SK-N-SH treated with all-trans-retinoic acid at 6 μM for 48 hours (cell line): ENCODE measurements around the gene OCA2.

Experiments used
- ATAC-seq: fragments of 200-7000 bp; cut with Tn5 transposase; 3 replicates; pipeline ENCODE4 v1.9.1; 2020; ENCODE audit warnings: mild to moderate bottlenecking, moderate library complexity
- ARNTL ChIP-seq: fragments of 450-650 bp; formaldehyde crosslinking; IDR thresholded peaks from 2 replicates; pipeline ENCODE4 v1.5.0; 2020; ENCODE audit warnings: low read depth, mild to moderate bottlenecking, moderate library complexity, borderline replicate concordance
- BACH2 ChIP-seq: fragments of 250-450 bp; sonication (Bioruptor Pico); IDR thresholded peaks from 2 replicates; pipeline ENCODE4 v1.9.0; 2021; ENCODE audit warnings: mild to moderate bottlenecking, borderline replicate concordance
- CSDC2 ChIP-seq: fragments of 250-450 bp; sonication (Bioruptor Pico); IDR thresholded peaks from 2 replicates; pipeline ENCODE4 v1.5.0; 2020; ENCODE audit warnings: mild to moderate bottlenecking, moderate library complexity
- ESRRG ChIP-seq: fragments of 250-450 bp; sonication (Bioruptor Pico); IDR thresholded peaks from 2 replicates; pipeline ENCODE4 v1.6.1; 2021; ENCODE audit warnings: mild to moderate bottlenecking
- ISL1 ChIP-seq: fragments of 250-450 bp; sonication (Bioruptor Pico); IDR thresholded peaks from 2 replicates; pipeline ENCODE4 v2.1.2; 2022; ENCODE audit warnings: mild to moderate bottlenecking, moderate library complexity
- OSR1 ChIP-seq: fragments of 250-450 bp; sonication (Bioruptor Pico); IDR thresholded peaks from 2 replicates; pipeline ENCODE4 v1.8.0; 2022; ENCODE audit warnings: moderate library complexity, mild to moderate bottlenecking, inconsistent platforms
- POU6F1 ChIP-seq: fragments of 250-450 bp; sonication (Bioruptor Pico); IDR thresholded peaks from 2 replicates; pipeline ENCODE4 v1.8.0; 2021; ENCODE audit warnings: low read depth, mild to moderate bottlenecking, moderate library complexity, borderline replicate concordance
- PPARA ChIP-seq: fragments of 250-450 bp; sonication (Bioruptor Pico); IDR thresholded peaks from 2 replicates; pipeline ENCODE4 v1.5.0; 2020; ENCODE audit warnings: mild to moderate bottlenecking, borderline replicate concordance
- RARB ChIP-seq: fragments of 250-450 bp; sonication (Bioruptor Pico); IDR thresholded peaks from 2 replicates; pipeline ENCODE4 v1.8.0; 2021; ENCODE audit warnings: mild to moderate bottlenecking, moderate library complexity
- SNAI2 ChIP-seq: fragments of 250-450 bp; sonication (Bioruptor Pico); IDR thresholded peaks from 2 replicates; pipeline ENCODE4 v1.5.0; 2020; ENCODE audit warnings: mild to moderate bottlenecking, moderate library complexity
- TOX ChIP-seq: fragments of 250-450 bp; sonication (Bioruptor Pico); IDR thresholded peaks from 2 replicates; pipeline ENCODE4 v1.8.0; 2021; ENCODE audit warnings: mild to moderate bottlenecking, moderate library complexity, borderline replicate concordance
- ZC3H10 ChIP-seq: fragments of 250-450 bp; sonication (Bioruptor Pico); IDR thresholded peaks from 2 replicates; pipeline ENCODE4 v1.5.1; 2021; ENCODE audit warnings: mild to moderate bottlenecking, moderate library complexity
- ZFP30 ChIP-seq: fragments of 450-650 bp; formaldehyde crosslinking; IDR thresholded peaks from 2 replicates; pipeline ENCODE4 v1.5.0; 2022; ENCODE audit warnings: mild to moderate bottlenecking, moderate library complexity
- ZNF565 ChIP-seq: fragments of 450-650 bp; formaldehyde crosslinking; conservative IDR thresholded peaks from 2 replicates; pipeline ENCODE4 v1.5.0; 2020; ENCODE audit warnings: low read depth, mild to moderate bottlenecking, moderate library complexity
- TF ChIP-seq, protein P1 (sequence below): fragments of 250-450 bp; sonication (Bioruptor Pico); IDR thresholded peaks from 2 replicates; pipeline ENCODE4 v1.5.1; 2021; ENCODE audit warnings: mild to moderate bottlenecking, moderate library complexity
- TF ChIP-seq, protein P2 (sequence below): fragments of 250-450 bp; sonication (Bioruptor Pico); IDR thresholded peaks from 2 replicates; pipeline ENCODE4 v1.5.0; 2020; ENCODE audit warnings: mild to moderate bottlenecking, moderate library complexity
- TF ChIP-seq, protein P3 (sequence below): fragments of 250-450 bp; sonication (Bioruptor Pico); IDR thresholded peaks from 2 replicates; pipeline ENCODE4 v1.5.1; 2020; ENCODE audit warnings: low read depth, mild to moderate bottlenecking, moderate library complexity

OCA2 gene

DNA sequence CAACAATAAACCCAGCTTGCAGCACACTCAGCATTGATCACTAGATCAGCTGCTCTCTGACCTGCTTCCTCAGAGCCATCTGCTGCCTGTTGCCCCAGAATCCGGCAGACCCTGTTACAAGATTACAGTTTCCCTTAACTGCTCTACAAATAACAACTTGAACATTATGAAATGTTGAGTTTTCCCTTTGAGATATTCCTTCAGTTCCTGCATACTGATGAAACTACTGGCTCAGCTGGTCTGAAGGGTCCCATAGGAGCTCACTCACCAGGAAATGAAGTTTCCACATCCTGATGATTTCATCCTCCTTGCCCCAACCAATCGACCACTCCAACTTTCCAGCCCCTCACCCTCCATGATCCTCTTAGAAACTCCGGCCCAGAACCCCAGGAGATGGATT lies 281.9 kb downstream of the OCA2 start (continued):
- TF ChIP-seq POU6F1 (CRISPR knock-in tag) (no peak), ZFP30 (CRISPR knock-in tag) (no peak)

DNA sequence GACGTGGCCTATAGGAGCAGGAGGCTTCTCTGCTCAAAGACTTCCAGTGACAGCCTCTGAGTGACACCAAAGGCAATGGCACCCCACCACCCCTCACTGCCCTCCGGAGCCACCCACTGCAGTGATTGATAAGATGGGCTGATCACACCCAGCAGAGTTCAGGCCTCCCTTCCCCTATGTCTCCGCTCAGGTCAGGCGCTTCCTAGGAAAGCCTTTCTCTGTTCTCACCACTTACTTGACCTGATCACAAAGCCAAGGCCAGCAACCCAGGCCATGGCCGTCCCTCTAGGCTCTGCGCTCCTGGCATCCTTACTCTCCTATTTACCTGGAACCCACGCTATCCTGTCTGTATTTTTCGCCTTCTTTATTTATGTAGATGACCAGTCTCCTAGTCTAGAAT lies 282.3 kb downstream of the OCA2 start:
- no peak for ATAC-seq
- TF ChIP-seq, protein P1, sequence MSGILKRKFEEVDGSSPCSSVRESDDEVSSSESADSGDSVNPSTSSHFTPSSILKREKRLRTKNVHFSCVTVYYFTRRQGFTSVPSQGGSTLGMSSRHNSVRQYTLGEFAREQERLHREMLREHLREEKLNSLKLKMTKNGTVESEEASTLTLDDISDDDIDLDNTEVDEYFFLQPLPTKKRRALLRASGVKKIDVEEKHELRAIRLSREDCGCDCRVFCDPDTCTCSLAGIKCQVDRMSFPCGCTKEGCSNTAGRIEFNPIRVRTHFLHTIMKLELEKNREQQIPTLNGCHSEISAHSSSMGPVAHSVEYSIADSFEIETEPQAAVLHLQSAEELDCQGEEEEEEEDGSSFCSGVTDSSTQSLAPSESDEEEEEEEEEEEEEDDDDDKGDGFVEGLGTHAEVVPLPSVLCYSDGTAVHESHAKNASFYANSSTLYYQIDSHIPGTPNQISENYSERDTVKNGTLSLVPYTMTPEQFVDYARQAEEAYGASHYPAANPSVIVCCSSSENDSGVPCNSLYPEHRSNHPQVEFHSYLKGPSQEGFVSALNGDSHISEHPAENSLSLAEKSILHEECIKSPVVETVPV = no peak
- no peak for TF ChIP-seq CSDC2 (CRISPR knock-in tag)

GRCh38 chr15:27815035-27815434 lies 284.1 kb downstream of the OCA2 start:
- TF ChIP-seq BACH2 (CRISPR knock-in tag) (no peak), OSR1 (CRISPR knock-in tag) (no peak), ZC3H10 (CRISPR knock-in tag) (no peak), ZNF565 (no peak), ZFP30 (CRISPR knock-in tag) (no peak), ISL1 (CRISPR knock-in tag) (no peak), TOX (CRISPR knock-in tag) (no peak), CSDC2 (CRISPR knock-in tag) (no peak), ESRRG (no peak), RARB (CRISPR knock-in tag) (no peak), ARNTL (CRISPR knock-in tag) (no peak)
- TF ChIP-seq, protein P1 = no peak
- TF ChIP-seq, protein P2, sequence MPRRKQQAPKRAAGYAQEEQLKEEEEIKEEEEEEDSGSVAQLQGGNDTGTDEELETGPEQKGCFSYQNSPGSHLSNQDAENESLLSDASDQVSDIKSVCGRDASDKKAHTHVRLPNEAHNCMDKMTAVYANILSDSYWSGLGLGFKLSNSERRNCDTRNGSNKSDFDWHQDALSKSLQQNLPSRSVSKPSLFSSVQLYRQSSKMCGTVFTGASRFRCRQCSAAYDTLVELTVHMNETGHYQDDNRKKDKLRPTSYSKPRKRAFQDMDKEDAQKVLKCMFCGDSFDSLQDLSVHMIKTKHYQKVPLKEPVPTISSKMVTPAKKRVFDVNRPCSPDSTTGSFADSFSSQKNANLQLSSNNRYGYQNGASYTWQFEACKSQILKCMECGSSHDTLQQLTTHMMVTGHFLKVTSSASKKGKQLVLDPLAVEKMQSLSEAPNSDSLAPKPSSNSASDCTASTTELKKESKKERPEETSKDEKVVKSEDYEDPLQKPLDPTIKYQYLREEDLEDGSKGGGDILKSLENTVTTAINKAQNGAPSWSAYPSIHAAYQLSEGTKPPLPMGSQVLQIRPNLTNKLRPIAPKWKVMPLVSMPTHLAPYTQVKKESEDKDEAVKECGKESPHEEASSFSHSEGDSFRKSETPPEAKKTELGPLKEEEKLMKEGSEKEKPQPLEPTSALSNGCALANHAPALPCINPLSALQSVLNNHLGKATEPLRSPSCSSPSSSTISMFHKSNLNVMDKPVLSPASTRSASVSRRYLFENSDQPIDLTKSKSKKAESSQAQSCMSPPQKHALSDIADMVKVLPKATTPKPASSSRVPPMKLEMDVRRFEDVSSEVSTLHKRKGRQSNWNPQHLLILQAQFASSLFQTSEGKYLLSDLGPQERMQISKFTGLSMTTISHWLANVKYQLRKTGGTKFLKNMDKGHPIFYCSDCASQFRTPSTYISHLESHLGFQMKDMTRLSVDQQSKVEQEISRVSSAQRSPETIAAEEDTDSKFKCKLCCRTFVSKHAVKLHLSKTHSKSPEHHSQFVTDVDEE (CRISPR knock-in tag) = no peak
- TF ChIP-seq, protein P3, sequence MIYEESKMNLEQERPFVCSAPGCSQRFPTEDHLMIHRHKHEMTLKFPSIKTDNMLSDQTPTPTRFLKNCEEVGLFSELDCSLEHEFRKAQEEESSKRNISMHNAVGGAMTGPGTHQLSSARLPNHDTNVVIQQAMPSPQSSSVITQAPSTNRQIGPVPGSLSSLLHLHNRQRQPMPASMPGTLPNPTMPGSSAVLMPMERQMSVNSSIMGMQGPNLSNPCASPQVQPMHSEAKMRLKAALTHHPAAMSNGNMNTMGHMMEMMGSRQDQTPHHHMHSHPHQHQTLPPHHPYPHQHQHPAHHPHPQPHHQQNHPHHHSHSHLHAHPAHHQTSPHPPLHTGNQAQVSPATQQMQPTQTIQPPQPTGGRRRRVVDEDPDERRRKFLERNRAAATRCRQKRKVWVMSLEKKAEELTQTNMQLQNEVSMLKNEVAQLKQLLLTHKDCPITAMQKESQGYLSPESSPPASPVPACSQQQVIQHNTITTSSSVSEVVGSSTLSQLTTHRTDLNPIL (CRISPR knock-in tag) = no peak
- ATAC-seq = no peak

GRCh38 chr15:27813139-27813538 lies 286.0 kb downstream of the OCA2 start:
- no peak for ATAC-seq

More at GRCh38 chr15:27813139-27813538, 286.0 kb downstream of the OCA2 start:
- TF ChIP-seq, protein P2 (CRISPR knock-in tag) = no peak
- TF ChIP-seq ZNF565 (no peak), PPARA (CRISPR knock-in tag) (no peak), SNAI2 (CRISPR knock-in tag) (no peak), CSDC2 (CRISPR knock-in tag) (no peak), TOX (CRISPR knock-in tag) (no peak)
- TF ChIP-seq, protein P3 (CRISPR knock-in tag) = no peak
